GM12878 (cell line): Measurements from ENCODE around the gene SRM. TPM values are rescaled to one million over a fixed set of nuclear protein-coding genes. Genes with fewer than 3 reads are reported as not detected.
A peak's percentile ranks its signal among the peaks of the same experiment; 100 is the strongest.

Experiments
- ATAC-seq: fragments of 200-7000 bp; cut with Tn5 transposase; 3 replicates; pipeline ENCODE4 v1.9.1; 2020; ENCODE audit warnings: mild to moderate bottlenecking, moderate library complexity
- BruUV-seq: library from RNA; stranded (reverse); fragments of 400-500 nt; replicated peaks from 2 replicates; lab custom pipeline; 2021; lab: Mats Ljungman, UMichigan
- CTCF ChIA-PET: fragments of 300-600 bp; sonication (Branson Sonifier 250); formaldehyde crosslinking; extraction: SDS; loops from one replicate; lab custom pipeline; 2021; ENCODE audit warnings: inconsistent platforms; lab: Yijun Ruan, JAX
- POLR2A ChIA-PET: fragments of 350-600 bp; formaldehyde crosslinking; extraction: SDS; loops from one replicate; lab custom pipeline; 2021; ENCODE audit warnings: inconsistent platforms; lab: Charles Lee
- RAD21 ChIA-PET: fragments of 300-600 bp; sonication (Branson Sonifier 250); formaldehyde crosslinking; loops from one replicate; lab custom pipeline; 2023; ENCODE audit warnings: antibody characterized with exemption; ENCODE audit not compliant: unreplicated experiment; lab: Charles Lee
- SMC1A ChIA-PET: fragments of 300-600 bp; sonication (Branson Sonifier 250); formaldehyde crosslinking; loops from one replicate; lab custom pipeline; 2023; ENCODE audit not compliant: unreplicated experiment, uncharacterized antibody; lab: Charles Lee
- DNase-seq: peaks from one replicate; pipeline ENCODE4 v3.0.0-alpha.2; 2011; ENCODE audit warnings: low read depth, low spot score
- FAIRE-seq: peaks from 3 replicates; lab custom pipeline; 2011; peaks lifted over from hg19 to GRCh38; lab: Jason Lieb, UNC
- H2AFZ ChIP-seq: 2 replicates; pipeline ENCODE4 v1.6.0; 2011; ENCODE audit warnings: low read depth, low read length, control low read depth; ENCODE audit not compliant: control insufficient read depth
- H3K27ac ChIP-seq: 2 replicates; pipeline ENCODE4 v1.5.1; 2011; ENCODE audit warnings: control low read depth; ENCODE audit not compliant: control insufficient read depth, insufficient read depth
- H3K27me3 ChIP-seq, 2 experiments: replicated peaks in 1 of 2; 2 replicates each; pipeline versions ENCODE4 v1.6.0 to v1.6.1; 2011; ENCODE audit warnings: low read length in 1 of 2; ENCODE audit not compliant: control insufficient read depth in 2 of 2, insufficient read depth in 2 of 2
- H3K36me3 ChIP-seq, 2 experiments: 2 replicates each; pipeline ENCODE4 v1.5.1; 2011; ENCODE audit warnings: low read length in 1 of 2; ENCODE audit not compliant: control insufficient read depth in 2 of 2, insufficient read depth in 2 of 2
- H3K4me1 ChIP-seq: 2 replicates; pipeline ENCODE4 v1.6.1; 2011; ENCODE audit warnings: mild to moderate bottlenecking, low read length, moderate library complexity, mixed read lengths; ENCODE audit not compliant: control insufficient read depth, insufficient read depth
- H3K4me2 ChIP-seq: 2 replicates; pipeline ENCODE4 v1.6.0; 2011; ENCODE audit warnings: control low read depth; ENCODE audit not compliant: control insufficient read depth, insufficient read depth
- H3K4me3 ChIP-seq: fragments of 200-600 bp; sonication (generic); 2 replicates; pipeline ENCODE4 v1.5.1; 2016
- H3K79me2 ChIP-seq: 2 replicates; pipeline ENCODE4 v1.6.0; 2011; ENCODE audit warnings: low read length; ENCODE audit not compliant: control insufficient read depth, insufficient read depth
- H3K9ac ChIP-seq: 2 replicates; pipeline ENCODE4 v1.8.0; 2011; ENCODE audit warnings: low read length, control low read depth, mixed read lengths; ENCODE audit not compliant: control insufficient read depth, insufficient read depth
- H3K9me3 ChIP-seq: replicated peaks from 3 replicates; pipeline ENCODE4 v1.5.1; 2011; ENCODE audit warnings: mild to moderate bottlenecking, low read length; ENCODE audit not compliant: control insufficient read depth, insufficient read depth
- H4K20me1 ChIP-seq: 2 replicates; pipeline ENCODE4 v1.6.0; 2011; ENCODE audit not compliant: control insufficient read depth, insufficient read depth
- KAT2A ChIP-seq: conservative IDR thresholded peaks from 2 replicates; pipeline ENCODE4 v1.6.1; 2011; ENCODE audit warnings: low read depth, low read length; ENCODE audit not compliant: control insufficient read depth
- MEF2A ChIP-seq: IDR thresholded peaks from 2 replicates; pipeline ENCODE4 v1.6.1; 2011; ENCODE audit warnings: low read depth, mild to moderate bottlenecking, low read length, moderate library complexity; ENCODE audit not compliant: insufficient read depth
- MXI1 ChIP-seq: fragments of 150-350 bp; IDR thresholded peaks from 2 replicates; pipeline ENCODE4 v1.6.1; 2011; ENCODE audit warnings: low read depth, mild to moderate bottlenecking, inconsistent platforms, low read length, improper control_type of control experiment
- NFIC ChIP-seq: IDR thresholded peaks from 2 replicates; pipeline ENCODE4 v1.6.1; 2012; ENCODE audit warnings: low read depth, mild to moderate bottlenecking, inconsistent platforms, low read length, moderate library complexity
- NFYA ChIP-seq: IDR thresholded peaks from 2 replicates; pipeline ENCODE4 v1.6.1; 2011; ENCODE audit warnings: low read depth, mild to moderate bottlenecking, low read length, improper control_type of control experiment, borderline replicate concordance
- SMAD5 ChIP-seq: IDR thresholded peaks from 2 replicates; pipeline ENCODE4 v1.6.1; 2016; ENCODE audit warnings: antibody characterized with exemption, low read depth
- SMC3 ChIP-seq: IDR thresholded peaks from 2 replicates; pipeline ENCODE4 v1.6.1; 2011; ENCODE audit warnings: low read length, improper control_type of control experiment, borderline replicate concordance
- SPI1 ChIP-seq: IDR thresholded peaks from 2 replicates; pipeline ENCODE4 v1.6.1; 2011; ENCODE audit warnings: low read depth, mild to moderate bottlenecking, low read length, moderate library complexity, borderline replicate concordance; ENCODE audit not compliant: insufficient read depth
- TAF1 ChIP-seq: IDR thresholded peaks from 2 replicates; pipeline ENCODE4 v1.6.1; 2011; ENCODE audit warnings: mild to moderate bottlenecking, low read depth, low read length, borderline replicate concordance
- WGBS: methylation state at CpG from one replicate; pipeline ENCODE4 v1.1.6; 2016; ENCODE audit warnings: low lambda C conversion rate; ENCODE audit not compliant: insufficient replicate concordance, insufficient coverage; ENCODE audit errors: missing lambda C conversion rate; 5-methylcytosine and 5-hydroxymethylcytosine counted together
- in situ Hi-C: fragments of 300-500 bp; cut with MboI; formaldehyde crosslinking; loops from 9 replicates; pipeline ENCODE4 v1.14.3; 2018; ENCODE audit warnings: mixed read lengths
- intact Hi-C: fragments of 100-400 bp; cut with micrococcal nuclease; formaldehyde crosslinking; loops from one replicate; pipeline ENCODE4 v1.14.2; 2022; ENCODE audit not compliant: unreplicated experiment
- polyA plus RNA-seq, 11 experiments: library from polyadenylated mRNA; depleted of rRNA in 4 of 11; unstranded in 6 of 11; stranded (reverse) in 5 of 11; fragments of >200 nt; fragmentation: Nextera tagmentation in 4 of 11; fragmentation: Illumina TruSeq in 1 of 11; extraction: Ambion mirVana in 4 of 11; extraction: Trizol in 1 of 11; gene quantifications; 1 replicate in 1 of 11; 2 replicates in 10 of 11; pipeline versions ENCODE4 v1.2.1 to v1.2.3, GENCODE V29; 2011 to 2016; ENCODE audit warnings: inconsistent platforms in 2 of 11, missing spikeins in 2 of 11, low read depth in 1 of 11
- total RNA-seq, 4 experiments: library from RNA; depleted of rRNA in 3 of 4; stranded (reverse); fragments of >200 nt in 3 of 4; fragmentation: Illumina TruSeq in 1 of 4; extraction: Trizol in 1 of 4; gene quantifications; 2 replicates each; pipeline versions ENCODE4 v1.2.1 to v1.2.3, GENCODE V29; 2013 to 2021

Gene SRM
- total and polyA plus RNA-seq, 10 of the 15 experiments (the other 5 are each of a cell fraction or from before 2014, with no cell fraction given) = 16.7 to 255 (median 81.2) TPM

GRCh38 chr1:11013160-11013531 is 46.7 kb downstream of the SRM start:
- no TSS peak for BruUV-seq
- Histone ChIP-seq H3K4me2 (peak overlapping the region; percentile 82), H3K27ac (peak overlapping the region; percentile 100), H3K27me3 (no peaks in the 10 kb centered on the region), H3K9me3 (no peaks in the 10 kb centered on the region), H4K20me1 (no peaks in the 10 kb centered on the region; the same call in 1 of the 2 replicates), H3K9ac (peak overlapping the region; percentile 99), H2AFZ (no peak overlapping the region), H3K79me2 (peaks cover 34% of the 10 kb centered on the region), H3K4me1 (peaks cover 5% of the 10 kb centered on the region; the same call in 1 of the 2 replicates), H3K4me3 (peak overlapping the region; percentile 78), H3K36me3 (peaks cover 0 to 6% of the 10 kb centered on the region in 2 experiments; a peak in 3 of 4 replicates)
- in situ Hi-C loops = no loop called here
- 3% methylated on average over 11 of the region's 11 CpGs for WGBS
- TF ChIP-seq SPI1 (peak; percentile 39; the same call in 1 of the 2 replicates), SMAD5 (no peak), MXI1 (0 out of 2 replicates have a peak, but pooled peaks have one; percentile 41), TAF1 (0 out of 2 replicates have a peak, but pooled peaks have one; percentile 34), NFIC (no peak), MEF2A (no peak), NFYA (no peak), KAT2A (no peak), SMC3 (no peak)
- ChIA-PET CTCF (interaction anchor here (2.4 kb wide), 1 partner anchor 51 kb away, joined by 6 read pairs; no protein-coding TSS in a partner anchor), POLR2A (interaction anchor here (0.6 to 0.7 kb wide), 2 partner anchors 9 to 668 kb away, joined by 3 to 4 read pairs; partner anchors contain the start of gene MAD2L2), RAD21 (interaction anchor here (1.4 to 2.8 kb wide), 3 partner anchors 27 to 508 kb away, joined by 3 to 17 read pairs (median 4); no protein-coding TSS in a partner anchor), SMC1A (interaction anchor here (1.2 to 2.7 kb wide), 3 partner anchors 9 to 47 kb away, joined by 3 to 20 read pairs (median 5); no protein-coding TSS in a partner anchor)
- no peak for DNase-seq
- peak; percentile 52 for FAIRE-seq
- intact Hi-C loops = loop anchor here (1.0 kb wide), 1 partner anchor 48 kb away; no protein-coding TSS in a partner anchor
- ATAC-seq = peak; percentile 12
